Ishikawa (cell line): ENCODE data around the gene SH3TC1.

Experiments used
- CEBPB ChIP-seq: IDR thresholded peaks from 2 replicates; pipeline ENCODE4 v1.6.1; 2012
- CREB1 ChIP-seq: IDR thresholded peaks from 2 replicates; pipeline ENCODE4 v1.6.1; 2012; ENCODE audit warnings: low read depth
- EP300 ChIP-seq: IDR thresholded peaks from 2 replicates; pipeline ENCODE4 v1.6.1; 2012; ENCODE audit warnings: borderline replicate concordance
- RAD21 ChIP-seq: IDR thresholded peaks from 2 replicates; pipeline ENCODE4 v1.6.1; 2012; ENCODE audit warnings: low read depth
- TCF12 ChIP-seq: IDR thresholded peaks from 2 replicates; pipeline ENCODE4 v1.6.1; 2012; ENCODE audit warnings: low read depth
- YY1 ChIP-seq: IDR thresholded peaks from 2 replicates; pipeline ENCODE4 v1.6.1; 2012; ENCODE audit warnings: low read depth
- TF ChIP-seq, protein P1 (sequence below): IDR thresholded peaks from 2 replicates; pipeline ENCODE4 v1.6.1; 2012
- TF ChIP-seq, protein P2 (sequence below): IDR thresholded peaks from 2 replicates; pipeline ENCODE4 v1.6.1; 2012; ENCODE audit warnings: low read depth, mild to moderate bottlenecking

DNA sequence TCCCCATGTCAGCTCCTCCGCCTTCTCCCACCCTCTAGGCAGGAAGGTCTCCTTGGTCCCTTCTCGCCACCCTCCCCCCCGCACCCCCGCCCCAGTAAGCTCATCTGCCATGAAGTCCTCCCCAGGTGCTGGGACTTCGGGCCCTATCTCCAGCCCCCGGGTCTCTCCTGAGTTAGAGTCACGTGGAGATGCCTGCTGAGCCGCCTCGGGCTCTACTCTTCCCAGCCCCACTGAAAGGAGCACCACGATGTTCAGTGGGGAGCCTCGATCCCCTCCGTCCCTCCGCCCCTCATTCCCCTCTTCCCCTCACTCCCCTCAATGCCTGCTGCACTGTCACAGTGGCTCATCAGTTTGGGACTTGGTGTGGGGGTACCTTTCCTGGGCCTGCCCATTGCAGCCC, 74.4 kb downstream of the SH3TC1 start:
- TF ChIP-seq CEBPB (no peak), EP300 (no peak), CREB1 (no peak), YY1 (no peak), TCF12 (no peak), RAD21 (no peak)
- TF ChIP-seq, protein P1, sequence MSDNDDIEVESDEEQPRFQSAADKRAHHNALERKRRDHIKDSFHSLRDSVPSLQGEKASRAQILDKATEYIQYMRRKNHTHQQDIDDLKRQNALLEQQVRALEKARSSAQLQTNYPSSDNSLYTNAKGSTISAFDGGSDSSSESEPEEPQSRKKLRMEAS, result no peak
- TF ChIP-seq, protein P2, sequence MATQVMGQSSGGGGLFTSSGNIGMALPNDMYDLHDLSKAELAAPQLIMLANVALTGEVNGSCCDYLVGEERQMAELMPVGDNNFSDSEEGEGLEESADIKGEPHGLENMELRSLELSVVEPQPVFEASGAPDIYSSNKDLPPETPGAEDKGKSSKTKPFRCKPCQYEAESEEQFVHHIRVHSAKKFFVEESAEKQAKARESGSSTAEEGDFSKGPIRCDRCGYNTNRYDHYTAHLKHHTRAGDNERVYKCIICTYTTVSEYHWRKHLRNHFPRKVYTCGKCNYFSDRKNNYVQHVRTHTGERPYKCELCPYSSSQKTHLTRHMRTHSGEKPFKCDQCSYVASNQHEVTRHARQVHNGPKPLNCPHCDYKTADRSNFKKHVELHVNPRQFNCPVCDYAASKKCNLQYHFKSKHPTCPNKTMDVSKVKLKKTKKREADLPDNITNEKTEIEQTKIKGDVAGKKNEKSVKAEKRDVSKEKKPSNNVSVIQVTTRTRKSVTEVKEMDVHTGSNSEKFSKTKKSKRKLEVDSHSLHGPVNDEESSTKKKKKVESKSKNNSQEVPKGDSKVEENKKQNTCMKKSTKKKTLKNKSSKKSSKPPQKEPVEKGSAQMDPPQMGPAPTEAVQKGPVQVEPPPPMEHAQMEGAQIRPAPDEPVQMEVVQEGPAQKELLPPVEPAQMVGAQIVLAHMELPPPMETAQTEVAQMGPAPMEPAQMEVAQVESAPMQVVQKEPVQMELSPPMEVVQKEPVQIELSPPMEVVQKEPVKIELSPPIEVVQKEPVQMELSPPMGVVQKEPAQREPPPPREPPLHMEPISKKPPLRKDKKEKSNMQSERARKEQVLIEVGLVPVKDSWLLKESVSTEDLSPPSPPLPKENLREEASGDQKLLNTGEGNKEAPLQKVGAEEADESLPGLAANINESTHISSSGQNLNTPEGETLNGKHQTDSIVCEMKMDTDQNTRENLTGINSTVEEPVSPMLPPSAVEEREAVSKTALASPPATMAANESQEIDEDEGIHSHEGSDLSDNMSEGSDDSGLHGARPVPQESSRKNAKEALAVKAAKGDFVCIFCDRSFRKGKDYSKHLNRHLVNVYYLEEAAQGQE, result no peak
